ENCODE results near the gene NETO1. TPM values are rescaled to one million over a fixed set of nuclear protein-coding genes. Genes with fewer than 3 reads are reported as not detected.

NETO1 gene
- polyA plus RNA-seq, 1 of the 3 experiments (the other 2 are of a cell fraction) = not detected

DNA sequence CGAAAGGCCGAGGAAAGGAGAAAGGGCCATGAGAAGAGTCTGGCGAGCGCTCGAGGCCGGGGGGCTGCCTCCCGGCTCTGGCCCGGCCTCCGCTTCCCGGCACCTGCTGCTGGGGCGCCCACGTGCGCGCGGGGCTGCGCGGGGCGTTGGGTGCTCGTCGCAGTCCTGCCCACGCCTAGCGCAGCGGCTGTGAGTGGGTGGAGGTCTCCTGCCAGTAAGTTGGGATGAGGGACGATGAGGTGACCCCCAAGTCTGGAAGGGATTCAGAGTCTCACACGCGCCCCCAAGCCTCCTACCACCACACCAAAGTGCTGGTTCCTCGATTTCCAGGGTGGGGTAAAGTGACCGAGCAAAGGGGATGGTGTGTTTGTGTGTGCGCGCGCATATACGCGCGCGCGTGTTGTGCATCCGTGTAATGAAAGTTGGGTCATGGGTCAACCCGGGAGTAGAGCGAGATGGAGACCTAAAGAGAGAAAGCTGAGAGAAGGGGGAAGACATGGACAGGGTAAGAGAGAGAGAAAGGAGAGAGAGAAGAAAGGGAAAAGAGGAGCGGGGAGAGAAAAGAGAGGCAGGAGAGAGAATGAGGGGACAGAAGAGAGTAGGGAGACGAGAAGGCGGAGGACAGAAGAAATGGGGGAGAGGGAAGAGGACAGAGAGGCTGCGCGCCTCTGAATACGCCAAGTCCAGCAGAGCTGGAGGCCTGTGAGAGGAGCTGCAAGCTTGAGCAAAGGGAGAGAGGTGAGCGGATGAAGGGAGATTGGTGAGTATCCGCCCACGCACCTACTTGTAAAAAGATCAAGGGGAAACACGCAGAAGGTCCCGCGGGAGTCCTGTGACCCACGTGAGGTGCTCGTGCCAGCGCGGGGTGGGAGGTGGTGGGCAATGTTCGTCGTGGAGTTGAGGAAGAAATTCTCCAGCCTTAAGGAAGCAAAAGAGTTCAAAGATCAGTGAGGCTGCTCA is 1.7 kb upstream of the NETO1 start:
- no peak overlapping the region for H3K9ac ChIP-seq
- H3K27ac ChIP-seq (ENCODE audit: low read depth in 2 of 2, low read length in 1 of 2) = no peak overlapping the region
- no peaks in the 10 kb centered on the region for H3K36me3 ChIP-seq (replicated peaks in 1 of 2; ENCODE audit: control insufficient read depth in 1 of 2, insufficient read depth in 2 of 2, low read length in 1 of 2)
- CTCF ChIA-PET = no interaction called here
- H4K20me1 ChIP-seq (ENCODE audit: insufficient read depth) = no peaks in the 10 kb centered on the region
- no peaks in the 10 kb centered on the region for H3K4me1 ChIP-seq (ENCODE audit: control insufficient read depth in 1 of 2, insufficient read depth in 2 of 2, low read depth in 1 of 2, low read length in 1 of 2)
- H3K27me3 ChIP-seq (ENCODE audit: insufficient read depth) = peaks cover 37% of the 10 kb centered on the region
- no peaks in the 10 kb centered on the region for H3K9me2 ChIP-seq
- no peaks in the 10 kb centered on the region for H3K9me3 ChIP-seq
- H3K4me3 ChIP-seq (ENCODE audit: low read depth in 2 of 2, low read length in 1 of 2) = no peak overlapping the region
- WGBS (ENCODE audit: low lambda C conversion rate) = 17% methylated on average over 35 of the region's 57 CpGs
- POLR2A ChIA-PET = no interaction called here
- H3F3A ChIP-seq (replicated peaks; ENCODE audit: insufficient read depth) = no peaks in the 10 kb centered on the region
- no peak overlapping the region for H3K4me2 ChIP-seq
- H2AFZ ChIP-seq (ENCODE audit: low read depth) = no peak overlapping the region
- TF ChIP-seq GABPA (IDR thresholded peaks at IDR 0.05; ENCODE audit: low read depth) = no peak
- peak; percentile 21 for DNase-seq
- H3K79me2 ChIP-seq (ENCODE audit: insufficient read depth) = no peaks in the 10 kb centered on the region

DNA sequence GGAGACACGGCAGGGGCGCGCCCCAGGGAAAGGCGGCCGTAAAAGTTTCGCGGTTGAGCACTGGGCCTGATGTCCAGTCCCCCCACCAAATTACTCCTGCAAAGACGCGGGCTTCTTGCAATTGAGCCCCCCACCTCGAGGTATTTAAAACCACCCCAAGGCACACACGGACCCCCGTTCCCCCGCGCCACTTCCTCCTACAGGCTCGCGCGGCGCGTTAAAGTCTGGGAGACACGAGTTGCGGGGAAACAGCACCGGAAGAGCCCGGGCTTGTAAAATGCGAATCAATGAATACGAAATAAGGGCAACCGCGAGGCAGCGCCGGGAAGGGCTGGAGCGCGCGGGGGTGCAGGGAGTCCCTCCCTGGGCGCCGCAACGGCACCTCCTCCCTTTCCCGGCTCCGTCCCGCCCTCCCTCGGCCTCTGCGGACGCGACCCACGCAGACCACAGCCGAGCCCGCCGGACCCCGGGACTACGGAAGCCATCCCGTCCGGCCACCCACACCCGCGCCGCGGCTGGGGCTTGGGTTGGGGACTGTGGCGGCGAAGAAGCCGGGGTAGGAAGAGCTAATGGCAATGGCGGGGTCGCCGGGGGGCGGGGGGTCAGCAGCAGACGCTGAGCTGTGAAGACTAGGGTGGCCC is 918 bp upstream of the NETO1 start:
- WGBS (ENCODE audit: low lambda C conversion rate) = 8% methylated on average over 36 of the region's 62 CpGs
- DNase-seq = peak; percentile 24
- Histone ChIP-seq H3K79me2 (ENCODE audit: insufficient read depth) (no peaks in the 10 kb centered on the region), H3K36me3 (replicated peaks in 1 of 2; ENCODE audit: control insufficient read depth in 1 of 2, insufficient read depth in 2 of 2, low read length in 1 of 2) (no peaks in the 10 kb centered on the region), H3K9me3 (no peaks in the 10 kb centered on the region), H3F3A (replicated peaks; ENCODE audit: insufficient read depth) (no peaks in the 10 kb centered on the region), H3K9ac (no peak overlapping the region), H3K9me2 (no peaks in the 10 kb centered on the region), H3K27ac (ENCODE audit: low read depth in 2 of 2, low read length in 1 of 2) (no peak overlapping the region), H3K4me3 (ENCODE audit: low read depth in 2 of 2, low read length in 1 of 2) (no peak overlapping the region), H2AFZ (ENCODE audit: low read depth) (no peak overlapping the region), H3K4me1 (ENCODE audit: control insufficient read depth in 1 of 2, insufficient read depth in 2 of 2, low read depth in 1 of 2, low read length in 1 of 2) (no peaks in the 10 kb centered on the region), H4K20me1 (ENCODE audit: insufficient read depth) (no peaks in the 10 kb centered on the region), H3K27me3 (ENCODE audit: insufficient read depth) (peaks cover 37% of the 10 kb centered on the region), H3K4me2 (no peak overlapping the region)
- ChIA-PET CTCF (no interaction called here), POLR2A (no interaction called here)
- no peak for TF ChIP-seq SMC3 (IDR thresholded peaks at IDR 0.05; ENCODE audit: low read depth, low read length)
- TF ChIP-seq RCOR1 (IDR thresholded peaks at IDR 0.05; ENCODE audit: low read length) = no peak
- no peak for TF ChIP-seq POLR2AphosphoS5 (IDR thresholded peaks at IDR 0.05; ENCODE audit: low read depth, low read length)
- no peak for TF ChIP-seq JUND (IDR thresholded peaks at IDR 0.05)
- TF ChIP-seq NRF1 (IDR thresholded peaks at IDR 0.05; ENCODE audit: low read depth, low read length) = no peak
- TF ChIP-seq FOXJ3 (CRISPR knock-in tag; IDR thresholded peaks at IDR 0.05) = no peak
- no peak for TF ChIP-seq TAF1 (IDR thresholded peaks at IDR 0.05; ENCODE audit: borderline replicate concordance, low read depth, low read length)
- TF ChIP-seq, protein P1, sequence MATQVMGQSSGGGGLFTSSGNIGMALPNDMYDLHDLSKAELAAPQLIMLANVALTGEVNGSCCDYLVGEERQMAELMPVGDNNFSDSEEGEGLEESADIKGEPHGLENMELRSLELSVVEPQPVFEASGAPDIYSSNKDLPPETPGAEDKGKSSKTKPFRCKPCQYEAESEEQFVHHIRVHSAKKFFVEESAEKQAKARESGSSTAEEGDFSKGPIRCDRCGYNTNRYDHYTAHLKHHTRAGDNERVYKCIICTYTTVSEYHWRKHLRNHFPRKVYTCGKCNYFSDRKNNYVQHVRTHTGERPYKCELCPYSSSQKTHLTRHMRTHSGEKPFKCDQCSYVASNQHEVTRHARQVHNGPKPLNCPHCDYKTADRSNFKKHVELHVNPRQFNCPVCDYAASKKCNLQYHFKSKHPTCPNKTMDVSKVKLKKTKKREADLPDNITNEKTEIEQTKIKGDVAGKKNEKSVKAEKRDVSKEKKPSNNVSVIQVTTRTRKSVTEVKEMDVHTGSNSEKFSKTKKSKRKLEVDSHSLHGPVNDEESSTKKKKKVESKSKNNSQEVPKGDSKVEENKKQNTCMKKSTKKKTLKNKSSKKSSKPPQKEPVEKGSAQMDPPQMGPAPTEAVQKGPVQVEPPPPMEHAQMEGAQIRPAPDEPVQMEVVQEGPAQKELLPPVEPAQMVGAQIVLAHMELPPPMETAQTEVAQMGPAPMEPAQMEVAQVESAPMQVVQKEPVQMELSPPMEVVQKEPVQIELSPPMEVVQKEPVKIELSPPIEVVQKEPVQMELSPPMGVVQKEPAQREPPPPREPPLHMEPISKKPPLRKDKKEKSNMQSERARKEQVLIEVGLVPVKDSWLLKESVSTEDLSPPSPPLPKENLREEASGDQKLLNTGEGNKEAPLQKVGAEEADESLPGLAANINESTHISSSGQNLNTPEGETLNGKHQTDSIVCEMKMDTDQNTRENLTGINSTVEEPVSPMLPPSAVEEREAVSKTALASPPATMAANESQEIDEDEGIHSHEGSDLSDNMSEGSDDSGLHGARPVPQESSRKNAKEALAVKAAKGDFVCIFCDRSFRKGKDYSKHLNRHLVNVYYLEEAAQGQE (IDR thresholded peaks at IDR 0.05; ENCODE audit: low read depth, low read length) = no peak
- TF ChIP-seq, protein P2, sequence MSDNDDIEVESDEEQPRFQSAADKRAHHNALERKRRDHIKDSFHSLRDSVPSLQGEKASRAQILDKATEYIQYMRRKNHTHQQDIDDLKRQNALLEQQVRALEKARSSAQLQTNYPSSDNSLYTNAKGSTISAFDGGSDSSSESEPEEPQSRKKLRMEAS (IDR thresholded peaks at IDR 0.05; ENCODE audit: low read depth) = no peak
- no peak for TF ChIP-seq ELF1 (IDR thresholded peaks at IDR 0.05)
- no peak for TF ChIP-seq MEF2A (IDR thresholded peaks at IDR 0.05; ENCODE audit: borderline replicate concordance, low read depth)
